A549 (cell line): ENCODE data around the gene GGNBP2. TPM values are rescaled to one million over a fixed set of nuclear protein-coding genes. Genes with fewer than 3 reads are reported as not detected.

Source experiments
- ATAC-seq, 2 experiments: fragments of 200-7000 bp in 1 of 2; fragments of >200 bp in 1 of 2; cut with Nextera tagmentation in 1 of 2; cut with Tn5 transposase in 1 of 2; 3 replicates each; pipeline versions ENCODE4 v1.8.0 to v1.9.1; 2018 to 2020; ENCODE audit warnings: mild to moderate bottlenecking in 1 of 2, moderate library complexity in 1 of 2
- CTCF ChIA-PET: fragments of 300-600 bp; sonication (Branson Sonifier 250); formaldehyde crosslinking; extraction: SDS; loops from one replicate; lab custom pipeline; 2021; ENCODE audit warnings: antibody characterized with exemption, inconsistent platforms; lab: Yijun Ruan, JAX
- POLR2A ChIA-PET: fragments of 350-600 bp; formaldehyde crosslinking; extraction: SDS; loops from one replicate; lab custom pipeline; 2021; ENCODE audit warnings: antibody characterized with exemption, inconsistent platforms; lab: Yijun Ruan, JAX
- DNase-seq, 2 experiments: peaks; one replicate each; pipeline versions ENCODE4 v3.0.0 to v3.0.0-alpha.2; 2011 to 2016; ENCODE audit warnings: low read depth in 1 of 2, low spot score in 1 of 2
- FAIRE-seq: peaks from 2 replicates; lab custom pipeline; 2011; peaks lifted over from hg19 to GRCh38; lab: Jason Lieb, UNC
- H3K27ac ChIP-seq, 2 experiments: fragments of >200 bp; sonication (Bioruptor Twin); formaldehyde crosslinking; 3 replicates each; pipeline ENCODE4 v1.5.1; 2016 to 2017
- H3K4me1 ChIP-seq: fragments of >200 bp; sonication (Bioruptor Twin); formaldehyde crosslinking; 3 replicates; pipeline ENCODE4 v1.6.1; 2016
- H3K4me2 ChIP-seq: fragments of >200 bp; sonication (Bioruptor Twin); formaldehyde crosslinking; 3 replicates; pipeline ENCODE4 v1.6.1; 2016
- H3K4me3 ChIP-seq: fragments of >200 bp; sonication (Bioruptor Twin); formaldehyde crosslinking; 3 replicates; pipeline ENCODE4 v1.5.1; 2016
- H3K9me3 ChIP-seq: fragments of >200 bp; sonication (Bioruptor Twin); formaldehyde crosslinking; 3 replicates; pipeline ENCODE4 v1.6.1; 2016
- BHLHE40 ChIP-seq: IDR thresholded peaks from 2 replicates; pipeline ENCODE4 v1.6.1; 2012; ENCODE audit warnings: low read depth, low read length, inconsistent platforms
- CBX8 ChIP-seq: fragments of 200-600 bp; sonication (generic); IDR thresholded peaks from 2 replicates; pipeline ENCODE4 v1.6.1; 2016
- CHD4 ChIP-seq: fragments of 200-600 bp; sonication (generic); IDR thresholded peaks from 2 replicates; pipeline ENCODE4 v1.6.1; 2016; ENCODE audit warnings: antibody characterized with exemption, mild to moderate bottlenecking, borderline replicate concordance
- EHF ChIP-seq: fragments of 250-450 bp; sonication (Bioruptor Pico); IDR thresholded peaks from 2 replicates; pipeline ENCODE4 v1.5.0; 2020; ENCODE audit warnings: mild to moderate bottlenecking
- FOSL2 ChIP-seq, 2 experiments: fragments of 450-650 bp in 1 of 2; fragments of >200 bp in 1 of 2; sonication (Bioruptor Twin) in 1 of 2; formaldehyde crosslinking; IDR thresholded peaks; 2 replicates each; pipeline versions ENCODE4 v1.5.0 to v1.6.1; 2016 to 2020; ENCODE audit warnings: mild to moderate bottlenecking in 1 of 2, moderate library complexity in 1 of 2
- FOXS1 ChIP-seq: fragments of 250-450 bp; sonication (Bioruptor Pico); IDR thresholded peaks from 2 replicates; pipeline ENCODE4 v1.5.0; 2020; ENCODE audit warnings: mild to moderate bottlenecking, moderate library complexity
- HOXA7 ChIP-seq: fragments of 250-450 bp; sonication (Bioruptor Pico); IDR thresholded peaks from 2 replicates; pipeline ENCODE4 v1.5.0; 2020; ENCODE audit warnings: mild to moderate bottlenecking, moderate library complexity
- KDM5A ChIP-seq: fragments of 200-600 bp; sonication (generic); IDR thresholded peaks from 2 replicates; pipeline ENCODE4 v1.6.1; 2016; ENCODE audit warnings: antibody characterized with exemption, mild to moderate bottlenecking
- NR3C1 ChIP-seq: fragments of >200 bp; sonication (Bioruptor Twin); formaldehyde crosslinking; IDR thresholded peaks from 3 replicates; pipeline ENCODE4 v1.6.1; 2017
- POLR2A ChIP-seq: IDR thresholded peaks from 2 replicates; pipeline ENCODE4 v1.6.1; 2012; ENCODE audit warnings: mild to moderate bottlenecking, low read length
- RCOR1 ChIP-seq: fragments of 150-350 bp; IDR thresholded peaks from 2 replicates; pipeline ENCODE4 v1.6.1; 2014; ENCODE audit warnings: antibody characterized with exemption, low read length, low read depth
- RNF2 ChIP-seq: fragments of 200-600 bp; sonication (generic); IDR thresholded peaks from 2 replicates; pipeline ENCODE4 v1.6.1; 2016; ENCODE audit warnings: low read depth, mild to moderate bottlenecking, antibody characterized with exemption, moderate library complexity, borderline replicate concordance
- SREBF2 ChIP-seq: fragments of 450-650 bp; IDR thresholded peaks from 2 replicates; pipeline ENCODE4 v1.6.1; 2014; ENCODE audit warnings: mild to moderate bottlenecking, moderate library complexity
- WGBS: methylation state at CpG from one replicate; pipeline ENCODE4 v1.1.6; 2017; ENCODE audit errors: missing lambda C conversion rate; 5-methylcytosine and 5-hydroxymethylcytosine counted together
- polyA plus RNA-seq, 4 experiments: library from polyadenylated mRNA; depleted of rRNA in 3 of 4; stranded (reverse); fragments of >200 nt; fragmentation: RNase III in 1 of 4; extraction: RNeasy Plus Mini Kit Qiagen cat#74134 plus additional on column Dnase treatment in 1 of 4; gene quantifications; 2 replicates in 3 of 4; 3 replicates in 1 of 4; pipeline ENCODE4 v1.2.3, GENCODE V29; 2011 to 2017
- TF ChIP-seq, protein P1 (sequence below): fragments of 200-600 bp; sonication (generic); IDR thresholded peaks from 2 replicates; pipeline ENCODE4 v1.6.1; 2016; ENCODE audit warnings: antibody characterized with exemption, mild to moderate bottlenecking, moderate library complexity
- TF ChIP-seq, protein P2 (sequence below): fragments of >200 bp; sonication (Bioruptor Twin); formaldehyde crosslinking; IDR thresholded peaks from 3 replicates; pipeline ENCODE4 v1.5.1; 2016
- TF ChIP-seq, protein P3 (sequence below): fragments of >200 bp; sonication (Bioruptor Twin); formaldehyde crosslinking; IDR thresholded peaks from 3 replicates; pipeline ENCODE4 v1.6.1; 2016
- TF ChIP-seq, protein P4 (sequence below): fragments of 450-650 bp; IDR thresholded peaks from 2 replicates; pipeline ENCODE4 v1.6.1; 2014; ENCODE audit warnings: antibody characterized with exemption
- TF ChIP-seq, protein P5 (sequence below): IDR thresholded peaks from 2 replicates; pipeline ENCODE4 v1.6.1; 2012
- TF ChIP-seq, protein P6 (sequence below): fragments of >200 bp; sonication (Bioruptor Twin); formaldehyde crosslinking; IDR thresholded peaks from 2 replicates; pipeline ENCODE4 v1.6.1; 2016

The GGNBP2 gene
- polyA plus RNA-seq, 2 of the 4 experiments (the other 2 are of a cell fraction) = 83.7 to 144 TPM

DNA sequence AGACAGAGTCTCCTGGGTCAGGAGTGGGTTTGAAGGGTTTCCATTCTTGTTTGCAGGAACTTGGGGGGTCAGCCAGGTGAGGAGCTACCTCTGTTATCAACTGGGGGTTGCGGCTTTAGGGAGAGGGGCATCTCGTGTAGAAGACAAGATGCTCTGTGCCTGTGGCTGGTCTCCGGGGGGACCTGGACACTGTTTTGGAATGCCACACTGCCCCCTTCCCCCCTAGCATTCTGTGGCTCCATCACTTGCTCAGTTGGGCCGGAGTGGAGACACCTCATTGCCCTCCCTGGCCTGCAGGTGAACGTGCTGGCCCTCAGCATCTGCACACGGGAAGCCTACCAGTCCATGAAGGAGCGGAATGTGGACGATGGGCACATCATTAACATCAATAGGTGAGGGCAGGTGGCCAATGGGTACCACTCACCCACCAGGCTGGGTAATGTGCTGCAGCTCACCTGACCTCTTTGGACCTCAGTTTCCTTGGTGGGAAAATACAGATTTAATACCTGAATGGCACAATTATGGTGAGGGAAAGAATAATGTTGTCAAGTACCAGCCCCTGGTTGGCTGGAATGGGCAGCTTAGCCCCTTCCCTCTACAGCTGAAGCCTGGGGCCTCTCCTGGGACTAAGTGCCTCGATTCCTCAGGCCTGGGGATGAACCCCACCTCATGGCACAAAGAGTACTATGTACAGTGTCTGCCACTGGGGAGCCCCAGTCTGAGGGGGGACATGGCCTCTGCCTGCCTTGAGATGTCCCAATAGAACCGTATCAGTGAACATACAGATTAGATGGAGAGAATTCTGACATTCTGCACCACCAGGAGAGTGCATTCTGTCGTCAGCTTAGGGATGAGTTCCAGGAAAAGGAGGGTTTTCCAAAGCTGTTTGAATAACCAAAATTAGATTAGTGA, 53.4 kb downstream of the GGNBP2 start:
- CTCF ChIA-PET = interaction anchor here (0.6 to 2.1 kb wide), 6 partner anchors 14 to 1883 kb away, joined by 3 to 7 read pairs (median 4); partner anchors contain the start of gene GGNBP2
- Histone ChIP-seq H3K9me3 (no peaks in the 10 kb centered on the region), H3K4me2 (no peak overlapping the region)
- no peak for FAIRE-seq
- no peak for TF ChIP-seq FOSL2 (IDR thresholded peaks at IDR 0.05)
- no peak for TF ChIP-seq FOSL2 (CRISPR knock-in tag; IDR thresholded peaks at IDR 0.05)
- TF ChIP-seq FOXS1 (CRISPR knock-in tag) = no peak
- no peak for TF ChIP-seq KDM5A
- TF ChIP-seq, protein P1, sequence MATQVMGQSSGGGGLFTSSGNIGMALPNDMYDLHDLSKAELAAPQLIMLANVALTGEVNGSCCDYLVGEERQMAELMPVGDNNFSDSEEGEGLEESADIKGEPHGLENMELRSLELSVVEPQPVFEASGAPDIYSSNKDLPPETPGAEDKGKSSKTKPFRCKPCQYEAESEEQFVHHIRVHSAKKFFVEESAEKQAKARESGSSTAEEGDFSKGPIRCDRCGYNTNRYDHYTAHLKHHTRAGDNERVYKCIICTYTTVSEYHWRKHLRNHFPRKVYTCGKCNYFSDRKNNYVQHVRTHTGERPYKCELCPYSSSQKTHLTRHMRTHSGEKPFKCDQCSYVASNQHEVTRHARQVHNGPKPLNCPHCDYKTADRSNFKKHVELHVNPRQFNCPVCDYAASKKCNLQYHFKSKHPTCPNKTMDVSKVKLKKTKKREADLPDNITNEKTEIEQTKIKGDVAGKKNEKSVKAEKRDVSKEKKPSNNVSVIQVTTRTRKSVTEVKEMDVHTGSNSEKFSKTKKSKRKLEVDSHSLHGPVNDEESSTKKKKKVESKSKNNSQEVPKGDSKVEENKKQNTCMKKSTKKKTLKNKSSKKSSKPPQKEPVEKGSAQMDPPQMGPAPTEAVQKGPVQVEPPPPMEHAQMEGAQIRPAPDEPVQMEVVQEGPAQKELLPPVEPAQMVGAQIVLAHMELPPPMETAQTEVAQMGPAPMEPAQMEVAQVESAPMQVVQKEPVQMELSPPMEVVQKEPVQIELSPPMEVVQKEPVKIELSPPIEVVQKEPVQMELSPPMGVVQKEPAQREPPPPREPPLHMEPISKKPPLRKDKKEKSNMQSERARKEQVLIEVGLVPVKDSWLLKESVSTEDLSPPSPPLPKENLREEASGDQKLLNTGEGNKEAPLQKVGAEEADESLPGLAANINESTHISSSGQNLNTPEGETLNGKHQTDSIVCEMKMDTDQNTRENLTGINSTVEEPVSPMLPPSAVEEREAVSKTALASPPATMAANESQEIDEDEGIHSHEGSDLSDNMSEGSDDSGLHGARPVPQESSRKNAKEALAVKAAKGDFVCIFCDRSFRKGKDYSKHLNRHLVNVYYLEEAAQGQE = no peak
- TF ChIP-seq, protein P2, sequence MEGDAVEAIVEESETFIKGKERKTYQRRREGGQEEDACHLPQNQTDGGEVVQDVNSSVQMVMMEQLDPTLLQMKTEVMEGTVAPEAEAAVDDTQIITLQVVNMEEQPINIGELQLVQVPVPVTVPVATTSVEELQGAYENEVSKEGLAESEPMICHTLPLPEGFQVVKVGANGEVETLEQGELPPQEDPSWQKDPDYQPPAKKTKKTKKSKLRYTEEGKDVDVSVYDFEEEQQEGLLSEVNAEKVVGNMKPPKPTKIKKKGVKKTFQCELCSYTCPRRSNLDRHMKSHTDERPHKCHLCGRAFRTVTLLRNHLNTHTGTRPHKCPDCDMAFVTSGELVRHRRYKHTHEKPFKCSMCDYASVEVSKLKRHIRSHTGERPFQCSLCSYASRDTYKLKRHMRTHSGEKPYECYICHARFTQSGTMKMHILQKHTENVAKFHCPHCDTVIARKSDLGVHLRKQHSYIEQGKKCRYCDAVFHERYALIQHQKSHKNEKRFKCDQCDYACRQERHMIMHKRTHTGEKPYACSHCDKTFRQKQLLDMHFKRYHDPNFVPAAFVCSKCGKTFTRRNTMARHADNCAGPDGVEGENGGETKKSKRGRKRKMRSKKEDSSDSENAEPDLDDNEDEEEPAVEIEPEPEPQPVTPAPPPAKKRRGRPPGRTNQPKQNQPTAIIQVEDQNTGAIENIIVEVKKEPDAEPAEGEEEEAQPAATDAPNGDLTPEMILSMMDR = no peak
- TF ChIP-seq, all 56 proteins: peak for 0
- ATAC-seq (no peak), DNase-seq (no peak)
- 88% methylated on average over 11 of the region's 11 CpGs for WGBS
- peaks cover 12% of the 10 kb centered on the region for H3K4me1 ChIP-seq
- POLR2A ChIA-PET = no interaction called here
- no peak overlapping the region for H3K27ac ChIP-seq
- H3K4me3 ChIP-seq = no peak overlapping the region

DNA sequence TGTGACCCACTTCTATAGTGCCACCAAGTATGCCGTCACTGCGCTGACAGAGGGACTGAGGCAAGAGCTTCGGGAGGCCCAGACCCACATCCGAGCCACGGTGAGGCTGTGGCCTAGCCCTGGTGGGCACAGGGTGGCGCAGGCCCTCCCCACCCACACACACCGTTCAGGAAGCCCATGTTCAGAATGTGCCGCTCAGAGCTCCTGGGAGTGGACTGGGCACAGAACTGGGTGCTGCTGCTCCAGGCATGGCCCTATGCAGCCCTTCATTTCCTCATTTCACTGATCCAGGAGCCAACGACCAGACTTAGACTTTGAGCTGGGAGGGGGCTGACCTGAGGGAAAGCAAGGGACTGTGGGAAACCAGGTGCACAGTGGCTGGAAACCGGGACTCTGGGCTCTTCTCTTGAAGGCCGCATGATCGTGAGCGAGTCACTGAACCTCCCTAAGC, 54.3 kb downstream of the GGNBP2 start:
- FAIRE-seq (no peak), ATAC-seq (no peak), DNase-seq (no peak)
- POLR2A ChIA-PET = no interaction called here
- no peak overlapping the region for H3K27ac ChIP-seq
- WGBS = 85% methylated on average over 13 of the region's 13 CpGs
- no peak overlapping the region for H3K4me2 ChIP-seq
- CTCF ChIA-PET = interaction anchor here (0.7 to 2.1 kb wide), 5 partner anchors 16 to 575 kb away, joined by 3 to 7 read pairs (median 4); partner anchors contain the start of gene GGNBP2
- peaks cover 21% of the 10 kb centered on the region for H3K4me1 ChIP-seq
- H3K9me3 ChIP-seq = no peaks in the 10 kb centered on the region
- H3K4me3 ChIP-seq = no peak overlapping the region
- TF ChIP-seq HOXA7 (CRISPR knock-in tag) = no peak
- TF ChIP-seq, protein P3, sequence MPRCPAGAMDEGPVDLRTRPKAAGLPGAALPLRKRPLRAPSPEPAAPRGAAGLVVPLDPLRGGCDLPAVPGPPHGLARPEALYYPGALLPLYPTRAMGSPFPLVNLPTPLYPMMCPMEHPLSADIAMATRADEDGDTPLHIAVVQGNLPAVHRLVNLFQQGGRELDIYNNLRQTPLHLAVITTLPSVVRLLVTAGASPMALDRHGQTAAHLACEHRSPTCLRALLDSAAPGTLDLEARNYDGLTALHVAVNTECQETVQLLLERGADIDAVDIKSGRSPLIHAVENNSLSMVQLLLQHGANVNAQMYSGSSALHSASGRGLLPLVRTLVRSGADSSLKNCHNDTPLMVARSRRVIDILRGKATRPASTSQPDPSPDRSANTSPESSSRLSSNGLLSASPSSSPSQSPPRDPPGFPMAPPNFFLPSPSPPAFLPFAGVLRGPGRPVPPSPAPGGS = no peak
- no peak for TF ChIP-seq CBX8
- TF ChIP-seq CHD4 = no peak
- no peak for TF ChIP-seq EHF (CRISPR knock-in tag)
- TF ChIP-seq, protein P4, sequence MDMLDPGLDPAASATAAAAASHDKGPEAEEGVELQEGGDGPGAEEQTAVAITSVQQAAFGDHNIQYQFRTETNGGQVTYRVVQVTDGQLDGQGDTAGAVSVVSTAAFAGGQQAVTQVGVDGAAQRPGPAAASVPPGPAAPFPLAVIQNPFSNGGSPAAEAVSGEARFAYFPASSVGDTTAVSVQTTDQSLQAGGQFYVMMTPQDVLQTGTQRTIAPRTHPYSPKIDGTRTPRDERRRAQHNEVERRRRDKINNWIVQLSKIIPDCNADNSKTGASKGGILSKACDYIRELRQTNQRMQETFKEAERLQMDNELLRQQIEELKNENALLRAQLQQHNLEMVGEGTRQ = no peak
- TF ChIP-seq NR3C1 = no peak
- TF ChIP-seq SREBF2 = no peak
- TF ChIP-seq, protein P5, sequence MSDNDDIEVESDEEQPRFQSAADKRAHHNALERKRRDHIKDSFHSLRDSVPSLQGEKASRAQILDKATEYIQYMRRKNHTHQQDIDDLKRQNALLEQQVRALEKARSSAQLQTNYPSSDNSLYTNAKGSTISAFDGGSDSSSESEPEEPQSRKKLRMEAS = no peak
- no peak for TF ChIP-seq FOSL2 (IDR thresholded peaks at IDR 0.05)
- TF ChIP-seq FOSL2 (CRISPR knock-in tag; IDR thresholded peaks at IDR 0.05) = no peak
- TF ChIP-seq RCOR1 = no peak
- TF ChIP-seq, protein P1 = no peak
- TF ChIP-seq POLR2A = no peak
- no peak for TF ChIP-seq BHLHE40
- TF ChIP-seq, protein P6, sequence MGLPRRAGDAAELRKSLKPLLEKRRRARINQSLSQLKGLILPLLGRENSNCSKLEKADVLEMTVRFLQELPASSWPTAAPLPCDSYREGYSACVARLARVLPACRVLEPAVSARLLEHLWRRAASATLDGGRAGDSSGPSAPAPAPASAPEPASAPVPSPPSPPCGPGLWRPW = no peak
- TF ChIP-seq, protein P2 = no peak
- no peak for TF ChIP-seq FOXS1 (CRISPR knock-in tag)
- no peak for TF ChIP-seq RNF2
